HuH-7 (cell line): Measurements from ENCODE around the gene SARDH.

Experiments used
- DNase-seq: peaks from one replicate; pipeline ENCODE4 v3.0.0; 2011; ENCODE audit warnings: low spot score

The SARDH gene

DNA sequence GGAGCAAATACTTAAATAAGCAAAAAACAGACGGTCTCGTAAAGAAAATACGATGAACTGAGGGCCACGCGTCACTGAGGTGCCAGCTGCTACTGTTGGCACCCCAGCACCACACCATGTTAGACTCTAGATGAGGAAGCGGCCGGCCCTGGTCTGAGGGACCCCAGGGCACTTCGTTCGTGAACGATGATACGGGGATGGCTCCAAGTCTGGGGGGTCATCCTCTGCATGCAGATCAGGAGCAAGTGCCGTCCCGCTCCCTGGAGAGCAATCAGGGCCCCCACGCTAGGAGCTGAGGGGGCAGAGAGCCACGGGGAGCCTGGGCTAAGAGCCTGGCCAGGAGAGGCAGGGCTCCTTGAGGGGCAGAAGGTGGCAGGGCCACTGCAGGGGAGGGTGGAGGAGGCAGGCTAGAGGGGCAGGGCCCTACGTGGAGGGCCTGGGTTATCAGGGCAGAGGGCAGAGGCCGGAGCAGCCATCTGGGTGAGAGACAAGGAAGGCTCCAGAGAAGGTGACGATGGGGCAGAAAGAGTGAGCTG is 24.1 kb downstream of the SARDH start:
- no peak for DNase-seq

DNA sequence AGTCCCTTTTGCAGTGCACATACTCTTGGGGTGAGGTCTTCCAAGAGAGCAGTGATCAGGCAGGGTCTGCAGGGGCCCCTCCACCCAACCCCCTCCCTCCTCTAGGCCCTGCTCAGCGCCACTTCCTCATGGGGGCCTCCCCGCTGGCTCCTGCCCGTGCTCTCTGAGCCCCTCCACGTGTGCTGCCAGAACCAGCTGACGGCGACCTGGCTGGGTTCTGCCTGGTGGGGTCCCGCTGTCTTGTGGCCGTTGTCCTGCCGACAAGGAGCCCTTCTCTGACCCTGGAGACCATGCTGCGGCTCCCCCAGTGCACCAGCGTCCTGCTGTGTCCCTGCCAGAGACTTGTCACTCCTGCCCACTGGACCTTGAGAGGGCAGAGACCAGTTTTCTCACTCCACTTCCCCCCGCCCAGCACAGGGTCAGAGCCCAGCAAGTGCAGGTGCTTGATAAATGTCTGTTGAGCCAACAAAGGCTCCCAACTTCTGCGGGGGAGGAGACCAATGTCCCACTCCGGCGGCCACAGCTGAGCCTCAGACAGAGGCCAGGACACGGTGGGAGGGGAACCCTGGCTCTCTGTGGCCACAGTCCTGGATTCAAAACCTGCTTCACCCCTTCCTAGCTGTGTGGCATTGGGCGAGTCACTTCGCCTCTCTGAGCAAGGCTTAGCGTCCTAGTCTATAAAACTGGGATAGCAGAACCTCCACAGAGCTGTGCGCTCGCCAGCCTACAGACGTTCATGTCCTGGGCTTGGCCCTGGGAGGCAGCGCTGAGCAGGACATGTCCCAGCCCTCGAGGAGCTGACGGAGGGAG is 24.8 kb downstream of the SARDH start:
- no peak for DNase-seq

DNA sequence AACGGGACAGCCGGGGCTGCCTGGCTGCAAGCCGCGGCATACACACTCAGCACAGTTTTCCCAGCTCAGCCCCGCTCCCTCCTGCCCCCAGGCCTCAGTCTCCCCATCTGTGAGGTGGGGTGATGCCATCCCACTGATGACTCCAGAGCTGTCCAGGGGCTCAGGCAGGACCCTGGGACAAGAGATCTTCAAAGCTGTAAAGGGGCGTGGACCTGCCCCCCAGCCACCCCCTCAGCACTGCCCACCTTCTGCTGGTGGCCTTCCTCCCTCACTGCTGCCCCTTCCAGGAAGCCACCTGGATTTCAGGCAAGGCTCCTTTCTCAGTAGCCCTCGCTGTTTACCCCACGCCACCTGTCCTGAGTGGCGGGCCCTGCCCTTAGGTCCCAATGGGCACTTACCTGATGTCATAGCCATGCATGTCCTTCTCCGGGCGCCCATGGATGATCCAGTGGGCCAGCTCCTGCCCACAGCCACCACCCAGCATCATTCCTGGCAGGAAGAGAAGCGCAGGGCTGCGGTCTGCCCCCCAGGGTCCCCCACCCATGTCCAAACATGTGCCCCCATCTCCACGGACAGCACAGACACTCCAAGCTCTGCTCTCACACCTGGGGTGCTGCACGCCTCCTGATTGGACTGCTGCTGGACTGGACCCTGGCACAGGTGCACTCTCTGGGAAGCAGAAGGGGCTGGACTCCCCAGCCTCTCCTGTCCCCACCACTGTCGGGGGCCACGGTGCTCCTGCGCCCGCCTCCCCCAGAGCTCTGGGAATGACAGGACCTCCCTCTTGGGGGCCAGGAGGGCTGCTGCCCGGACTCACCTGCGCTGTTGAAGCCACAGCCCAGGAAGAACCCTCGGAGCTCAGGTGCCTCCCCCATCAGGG is 25.7 kb downstream of the SARDH start:
- no peak for DNase-seq

DNA sequence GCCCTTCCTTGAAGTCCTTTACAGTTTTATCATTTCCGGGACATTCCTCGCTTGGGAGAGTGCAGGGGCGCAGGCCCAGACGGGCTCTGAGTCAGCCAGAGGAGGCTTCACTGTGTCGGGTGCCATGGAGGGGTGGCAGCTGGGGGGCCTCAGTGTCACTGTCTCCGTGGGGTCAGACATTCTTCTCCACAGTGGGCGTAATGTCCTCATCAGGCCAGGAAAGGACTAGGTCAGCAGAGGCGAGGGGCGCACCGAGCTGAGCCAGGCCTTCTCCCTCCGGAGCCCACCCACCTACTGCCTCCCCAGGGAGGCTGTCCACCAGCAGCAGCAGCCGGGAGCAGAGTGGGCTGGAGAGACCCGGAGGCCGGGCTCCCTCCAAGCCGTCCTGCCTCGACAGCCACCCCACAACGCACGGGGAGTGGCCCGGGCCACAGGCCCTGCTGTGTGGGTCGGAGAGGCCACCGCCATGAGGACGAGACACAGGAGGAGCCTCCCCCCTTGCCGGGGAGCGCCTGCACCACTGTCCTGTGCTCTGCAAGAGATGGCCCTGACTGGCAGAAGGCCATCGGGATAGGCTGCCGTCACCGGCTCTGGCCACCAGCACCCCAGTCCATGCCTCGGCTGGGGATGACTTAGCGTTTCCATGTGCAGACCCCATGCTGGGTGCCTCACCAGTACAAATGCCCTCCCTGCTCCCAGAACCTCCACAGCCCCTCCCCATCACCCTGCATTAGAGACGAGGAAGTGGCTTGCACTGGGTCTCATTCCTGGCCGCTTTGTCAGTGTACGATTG is 26.5 kb downstream of the SARDH start:
- no peak for DNase-seq

DNA sequence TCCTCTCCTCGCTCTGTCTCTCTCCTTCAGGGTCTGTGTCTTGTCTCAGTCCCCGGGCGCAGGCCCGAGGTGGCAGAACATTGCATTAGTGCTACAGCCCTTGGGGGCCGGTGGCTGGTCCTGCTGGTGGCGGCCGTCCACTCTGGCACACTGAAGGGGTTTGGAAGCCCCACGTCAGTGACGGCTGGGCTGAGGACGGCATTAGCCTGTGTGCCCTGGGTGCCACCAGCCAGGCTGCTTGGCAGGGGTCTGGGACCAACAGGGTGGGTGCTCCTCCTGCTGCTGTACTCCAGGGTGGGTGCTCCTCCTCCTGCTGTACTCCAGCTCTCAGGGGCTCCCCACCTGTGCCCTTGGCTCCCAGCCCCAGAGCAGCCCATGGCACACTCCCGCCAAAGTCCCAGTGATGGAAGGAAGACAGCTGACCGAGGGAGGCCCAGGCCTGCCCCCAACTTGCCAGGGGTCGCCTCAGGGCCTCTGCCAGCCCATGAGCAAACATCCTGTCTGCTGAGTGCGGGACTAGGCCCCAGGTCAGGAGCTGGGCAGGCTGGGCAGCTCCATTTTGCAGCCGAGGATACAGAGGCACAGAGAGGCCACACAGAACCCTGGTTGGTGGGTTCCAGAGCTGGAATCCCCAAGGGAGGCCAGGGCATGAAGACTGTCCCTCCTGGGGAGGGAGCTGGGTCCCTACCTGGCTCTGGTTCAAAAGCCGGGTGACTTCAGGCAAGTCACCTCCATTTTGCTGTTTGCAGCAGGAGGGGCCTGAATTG is 27.3 kb downstream of the SARDH start:
- DNase-seq: no peak

DNA sequence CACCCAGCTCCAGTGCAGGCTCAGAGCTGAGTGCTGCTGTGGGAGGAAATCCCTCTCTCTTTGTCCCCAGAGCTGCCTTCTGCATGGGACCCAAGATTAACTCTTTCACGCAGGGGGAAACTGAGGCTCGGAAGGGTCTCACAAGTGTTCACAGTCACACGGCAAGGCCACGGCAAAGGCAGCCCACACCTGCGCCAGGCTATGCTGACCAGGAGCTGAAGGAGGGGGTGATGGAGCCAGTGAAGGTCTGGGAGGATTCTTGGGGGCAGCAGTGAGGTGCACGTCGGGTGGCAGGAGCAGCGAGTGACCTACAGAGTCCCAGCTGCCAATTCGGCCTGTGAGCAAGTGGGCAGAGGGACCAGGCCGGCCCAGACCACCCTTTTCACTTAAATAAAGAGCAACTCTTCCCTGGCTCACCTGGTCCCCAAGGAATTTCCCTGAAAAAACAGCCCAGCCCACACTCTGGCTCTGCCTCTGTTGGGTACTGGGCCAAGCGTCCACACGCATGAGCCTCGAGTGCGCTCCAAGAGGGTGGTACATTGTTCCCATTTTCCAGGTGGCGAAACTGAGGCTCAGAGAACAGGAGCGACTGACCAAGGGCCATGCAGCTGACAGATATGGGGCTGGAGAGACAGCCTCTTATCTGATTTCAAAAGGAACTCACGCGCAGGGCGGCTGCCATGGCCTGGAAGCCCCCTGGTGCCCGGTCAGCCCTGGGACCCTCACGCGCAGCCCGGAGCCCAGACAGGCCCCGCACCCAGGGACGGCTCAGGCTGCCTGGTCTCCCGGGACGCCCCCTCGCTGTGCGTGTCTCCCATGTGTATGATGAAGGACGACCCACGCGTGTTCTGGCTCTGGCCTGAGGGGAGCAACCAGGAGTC is 28.2 kb downstream of the SARDH start:
- no peak for DNase-seq

DNA sequence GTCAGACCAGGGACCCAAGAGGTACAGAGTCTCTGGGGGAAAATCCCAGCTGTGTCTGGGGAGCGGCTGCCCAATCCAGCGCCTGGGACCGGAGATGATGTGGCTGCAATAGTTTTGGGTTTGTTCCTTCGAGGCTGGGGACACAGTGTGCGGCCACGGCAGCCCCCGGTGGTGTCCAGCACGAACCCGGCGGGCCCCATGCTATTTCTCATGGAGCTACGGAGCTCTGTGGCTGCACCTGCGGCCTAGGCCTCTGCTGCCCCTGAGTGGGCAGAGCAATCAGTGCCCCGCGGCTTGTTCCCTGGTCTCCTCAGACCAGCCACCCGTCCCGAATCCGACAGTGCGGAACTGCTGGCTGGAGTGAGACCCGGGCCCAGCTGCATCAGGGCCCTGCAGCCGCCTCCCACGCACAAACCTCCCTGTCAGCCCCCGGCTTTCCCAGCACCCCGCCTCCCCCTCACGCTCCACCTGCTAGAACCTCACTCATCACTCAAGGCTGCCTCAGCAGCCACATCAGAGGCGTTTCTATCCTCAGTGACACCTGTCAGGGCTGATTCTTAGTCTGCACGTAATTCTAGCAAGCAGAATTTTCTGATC is 29.0 kb downstream of the SARDH start:
- no peak for DNase-seq

DNA sequence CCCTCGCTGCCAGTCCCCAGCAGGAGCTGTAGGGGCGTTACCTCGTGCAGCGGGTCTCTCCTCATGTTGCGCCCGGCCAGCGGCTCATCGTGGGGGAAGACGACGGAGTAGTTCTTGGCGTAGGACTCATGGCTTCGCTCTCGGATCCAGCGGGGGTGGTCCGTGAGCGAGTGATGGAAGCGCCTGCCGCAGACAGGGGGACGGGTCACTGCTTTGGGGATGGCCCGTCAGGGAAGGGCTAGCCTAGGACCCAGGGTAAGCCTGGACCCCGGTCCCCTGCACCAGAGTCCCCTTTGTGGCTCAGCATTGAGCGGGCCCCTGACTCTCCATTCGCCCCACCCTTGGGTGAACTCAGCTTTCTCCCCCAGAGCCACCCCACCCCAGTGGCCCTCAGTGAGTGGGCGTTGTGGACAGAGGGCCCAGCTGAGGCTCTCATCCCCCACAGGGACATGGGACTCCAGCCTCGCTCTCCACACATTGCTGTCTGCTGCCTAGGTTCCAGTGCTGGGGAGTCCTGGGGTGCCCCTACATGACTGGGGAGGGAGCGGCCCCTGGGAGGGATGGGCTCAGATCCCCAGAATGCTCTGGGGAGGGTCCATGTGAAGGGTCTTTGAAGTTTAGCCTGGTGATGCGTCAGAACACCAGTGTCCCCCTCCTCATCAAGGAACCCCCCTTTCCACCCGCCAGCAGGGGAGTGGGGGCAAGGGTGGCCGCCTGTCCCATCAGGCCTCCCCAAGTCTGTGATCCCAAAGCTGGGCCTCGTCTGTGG is 29.7 kb downstream of the SARDH start:
- no peak for DNase-seq

DNA sequence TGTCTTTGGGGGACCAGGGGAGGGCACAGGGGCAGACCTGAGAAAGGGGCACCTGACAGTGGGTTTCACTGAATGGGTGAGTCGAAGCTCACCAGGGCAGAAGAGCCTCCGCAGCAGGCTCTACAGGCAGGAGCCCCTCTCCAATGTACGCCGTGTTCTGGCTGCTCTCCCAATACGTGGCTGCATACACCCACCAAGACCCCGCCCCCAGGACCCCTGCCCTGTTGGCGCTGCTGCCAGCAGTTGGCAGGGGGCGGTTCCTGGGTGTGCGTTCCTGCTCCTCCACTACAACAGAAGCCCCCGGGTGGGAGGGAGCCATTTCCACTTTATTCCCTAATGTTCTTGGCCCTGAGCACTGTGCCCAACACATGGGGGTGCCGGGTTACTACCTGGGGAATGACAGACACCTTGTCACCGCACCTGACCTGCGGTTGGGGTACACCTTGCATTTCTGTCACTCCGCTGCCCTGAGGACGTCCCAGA is 30.3 kb downstream of the SARDH start:
- DNase-seq: no peak

DNA sequence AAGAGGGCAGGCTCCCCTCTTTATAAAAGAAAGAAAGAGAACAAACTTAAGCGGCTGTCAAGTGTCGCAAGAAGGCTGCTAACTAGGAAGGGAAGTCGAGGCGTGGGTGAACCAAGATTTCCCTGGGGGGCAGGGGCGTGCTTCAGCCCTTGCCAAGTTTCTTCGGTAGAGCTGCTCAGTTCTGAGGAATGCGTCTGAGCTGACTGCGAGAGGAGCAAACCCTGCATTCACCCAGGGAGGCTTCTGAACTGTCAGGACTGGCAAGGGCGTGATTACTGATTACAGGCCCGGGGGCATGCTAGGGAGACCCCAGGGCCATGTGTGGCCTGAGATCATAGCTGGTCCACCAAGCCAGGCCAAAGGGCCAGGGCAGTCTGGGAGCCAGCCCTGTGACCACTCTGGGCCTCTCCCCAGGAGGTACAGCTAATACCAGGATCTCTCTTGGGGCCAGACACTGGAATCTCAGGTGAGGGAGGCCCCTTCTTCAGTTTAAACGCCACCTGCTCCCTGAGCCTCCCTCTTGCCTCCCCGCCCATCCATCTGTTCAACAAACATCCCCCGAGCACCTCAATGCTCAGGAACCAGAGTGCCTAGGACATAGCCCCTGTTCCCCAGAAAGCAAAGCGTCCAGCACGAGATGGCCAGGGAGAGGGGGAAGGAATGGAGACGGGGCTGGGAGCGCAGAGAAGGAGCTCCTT is 30.9 kb downstream of the SARDH start:
- no peak for DNase-seq

DNA sequence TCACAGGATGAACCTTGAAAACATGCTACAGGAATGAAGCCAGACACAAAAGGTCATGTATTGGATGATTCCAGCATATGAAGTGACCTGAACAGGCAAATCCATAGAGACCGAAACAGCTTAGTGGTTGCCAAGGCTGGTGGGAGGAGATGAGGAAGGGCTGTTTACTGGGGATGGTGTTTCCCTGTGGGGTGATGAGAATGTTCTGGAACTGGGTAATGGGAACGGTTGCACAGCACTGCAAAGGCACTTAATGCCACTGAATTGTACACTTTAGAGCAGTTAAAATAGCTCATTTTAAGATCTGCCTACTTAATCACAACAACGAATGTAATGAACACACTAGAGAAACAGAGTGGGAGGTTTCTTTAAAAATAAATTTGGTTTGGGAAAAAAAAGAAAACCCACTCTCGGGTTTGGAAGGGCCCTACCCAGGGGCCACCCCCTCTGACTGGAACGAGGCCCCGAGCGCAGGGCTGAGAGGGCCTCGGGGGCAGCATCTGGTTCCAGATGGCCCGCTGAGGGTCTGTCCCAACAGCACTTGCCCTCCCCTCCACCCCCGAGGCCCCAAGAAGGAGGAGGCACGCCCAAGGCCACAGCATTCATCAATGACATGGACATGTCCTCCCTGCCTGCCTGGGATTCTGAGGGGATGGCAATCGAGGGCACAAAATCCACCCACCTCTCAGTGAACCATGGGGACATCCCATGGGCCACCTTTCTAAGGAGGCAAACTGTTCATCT is 31.7 kb downstream of the SARDH start:
- DNase-seq: no peak

DNA sequence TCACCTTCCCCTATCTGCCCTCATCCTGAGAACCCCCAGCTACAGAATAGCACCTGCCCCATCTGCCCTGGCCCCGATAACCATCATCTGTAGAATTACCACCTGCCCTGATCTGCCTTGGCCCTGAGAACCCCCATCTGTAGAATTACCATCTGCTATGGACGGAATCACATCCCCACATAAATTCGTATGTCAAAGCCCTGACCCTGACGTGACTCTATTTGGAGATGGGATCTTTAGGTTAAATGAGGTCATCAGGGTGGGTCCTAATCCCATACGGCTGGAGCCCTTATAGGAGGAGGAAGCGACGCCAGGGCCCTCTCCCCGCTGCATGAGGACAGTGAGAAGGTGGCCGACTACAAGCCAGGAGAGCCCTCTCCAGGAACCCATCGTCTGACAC is 32.6 kb downstream of the SARDH start:
- DNase-seq: no peak

DNA sequence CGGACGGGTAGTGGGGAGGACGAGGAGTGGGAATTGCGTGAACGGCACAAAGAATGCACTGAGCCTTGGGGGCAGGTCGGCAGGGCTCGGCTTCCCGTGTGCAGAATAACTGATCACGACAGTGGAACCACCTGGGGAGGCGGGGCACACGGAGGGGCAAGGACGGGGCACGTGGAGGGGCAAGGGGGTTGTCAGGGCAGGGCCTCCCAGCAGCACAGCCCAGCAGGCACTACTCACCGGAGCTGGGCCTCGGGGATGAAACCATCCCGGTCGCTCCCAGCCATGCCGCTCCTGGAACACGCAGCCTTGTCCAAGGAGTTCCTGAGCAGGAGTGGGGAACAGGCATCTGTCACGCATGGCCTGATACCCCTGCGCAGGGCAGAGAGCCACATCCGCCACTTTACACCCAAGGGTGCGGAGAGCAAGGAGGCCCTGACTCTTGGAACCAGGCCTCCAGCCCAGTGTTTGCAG is 33.4 kb downstream of the SARDH start:
- no peak for DNase-seq

DNA sequence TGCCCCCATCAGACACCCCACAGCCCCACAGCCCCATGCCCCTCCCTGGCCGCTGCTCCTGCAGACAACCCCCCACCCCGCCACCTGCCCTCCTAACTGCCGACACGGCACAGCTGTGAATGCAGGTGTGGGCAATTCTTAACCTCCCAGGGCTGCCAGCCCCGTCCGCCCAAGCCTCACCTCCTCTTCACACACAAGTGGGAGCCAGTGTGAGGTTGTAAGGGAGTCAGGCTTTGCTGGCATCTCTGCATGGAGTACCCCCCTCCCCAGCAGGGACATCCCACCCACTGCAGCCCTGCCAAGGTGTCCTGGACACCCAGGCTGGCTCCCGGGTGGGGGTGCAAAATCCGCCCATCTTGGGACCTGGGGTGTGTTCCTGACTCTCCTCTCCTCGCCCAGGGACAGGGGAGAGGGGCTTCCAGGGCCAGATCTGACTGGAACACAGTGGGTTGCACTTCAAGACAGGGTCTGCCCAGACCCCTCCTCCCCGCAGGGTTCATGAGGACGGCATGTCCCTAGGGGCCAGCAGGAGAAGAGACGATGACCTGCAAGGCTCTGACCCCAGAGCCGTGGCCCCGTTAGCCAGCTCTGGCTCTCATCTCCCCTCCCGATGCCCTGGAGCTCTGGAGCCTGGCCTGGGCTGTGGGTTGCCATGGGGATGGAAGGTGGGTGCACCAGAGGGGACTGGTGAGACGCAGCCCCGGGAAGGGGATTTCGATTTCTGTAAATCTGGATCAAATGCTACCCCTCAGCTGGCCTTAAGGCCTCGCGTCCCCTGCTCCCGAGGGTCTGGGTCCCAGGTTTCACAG is 34.4 kb downstream of the SARDH start:
- DNase-seq: no peak

DNA sequence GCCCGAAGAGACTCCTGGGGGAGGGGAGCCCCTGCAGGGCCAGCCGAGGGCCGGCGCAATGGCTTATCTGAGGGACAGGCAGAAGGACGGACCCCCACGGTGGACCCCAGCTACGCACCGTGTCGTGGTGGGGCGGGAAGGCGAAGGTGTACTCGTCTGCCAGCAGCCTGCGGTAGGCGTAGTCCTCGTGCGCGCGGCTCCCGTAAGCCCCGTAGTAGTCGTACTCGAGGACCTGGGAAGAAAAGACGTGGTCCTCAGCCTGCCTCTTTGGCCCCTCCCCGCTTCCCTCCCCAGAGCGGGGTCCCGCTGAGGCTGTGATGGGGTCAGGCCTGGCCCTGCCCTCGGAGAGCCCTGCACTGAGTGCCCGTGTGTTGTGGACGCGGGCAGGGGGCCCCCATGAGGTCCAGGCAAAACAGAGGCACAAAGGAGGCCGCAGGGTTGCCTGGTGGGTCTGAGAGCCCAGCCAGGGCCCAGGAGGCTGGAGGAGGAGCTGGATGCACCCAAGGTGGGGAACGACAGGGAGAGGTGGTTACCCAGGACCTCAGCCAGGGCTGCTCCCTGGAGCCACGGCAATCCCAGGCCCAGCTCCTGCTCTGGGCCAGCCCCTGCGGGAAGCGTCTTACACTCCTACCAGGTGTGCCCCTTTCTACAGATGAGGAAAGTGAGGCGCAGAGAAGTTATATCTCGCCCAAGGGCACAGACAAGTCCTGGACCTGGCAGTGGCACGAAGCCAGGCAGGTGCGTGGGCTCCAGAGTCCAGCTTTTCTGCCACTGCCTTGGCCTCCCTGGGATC is 35.2 kb downstream of the SARDH start:
- no peak for DNase-seq
